GM13977 (cell line): ENCODE data around the gene VWA3B.

Source experiments
- DNase-seq: peaks from one replicate; pipeline ENCODE4 v3.0.0; 2012; ENCODE audit warnings: low spot score
- in situ Hi-C: fragments of 300-500 bp; cut with MboI; formaldehyde crosslinking; loops from one replicate; pipeline ENCODE4 v1.12.0; 2022; ENCODE audit warnings: low sequenced_read_pairs, low pct_unique_long_range_greater_than_20kb, mixed read lengths, inconsistent platforms; ENCODE audit not compliant: unreplicated experiment
- TF ChIP-seq, protein P1 (sequence below): IDR thresholded peaks from 2 replicates; pipeline ENCODE4 v1.5.1; 2012; ENCODE audit warnings: mild to moderate bottlenecking, control low read depth; ENCODE audit not compliant: insufficient read depth; ENCODE audit errors: extremely low read depth, missing control alignments

The VWA3B gene

DNA sequence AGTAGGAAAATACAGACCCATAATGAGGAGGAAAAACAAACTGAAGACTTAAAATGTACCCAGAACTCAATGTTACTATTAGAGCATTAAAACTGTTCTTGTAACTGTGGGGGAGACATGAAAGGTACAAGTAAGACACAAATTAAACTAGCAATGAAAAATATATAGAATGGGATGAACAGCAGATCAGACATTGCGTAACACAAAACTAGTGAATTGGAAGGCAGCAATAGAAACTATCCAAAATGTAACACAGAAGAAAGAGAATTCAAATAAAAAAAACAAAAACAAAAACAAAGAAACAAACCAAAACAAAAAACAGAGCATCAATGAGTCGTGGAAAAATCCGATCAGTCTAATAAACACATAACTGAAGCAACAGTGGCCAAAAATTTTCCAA, 132.2 kb downstream of the VWA3B start:
- TF ChIP-seq, protein P1, sequence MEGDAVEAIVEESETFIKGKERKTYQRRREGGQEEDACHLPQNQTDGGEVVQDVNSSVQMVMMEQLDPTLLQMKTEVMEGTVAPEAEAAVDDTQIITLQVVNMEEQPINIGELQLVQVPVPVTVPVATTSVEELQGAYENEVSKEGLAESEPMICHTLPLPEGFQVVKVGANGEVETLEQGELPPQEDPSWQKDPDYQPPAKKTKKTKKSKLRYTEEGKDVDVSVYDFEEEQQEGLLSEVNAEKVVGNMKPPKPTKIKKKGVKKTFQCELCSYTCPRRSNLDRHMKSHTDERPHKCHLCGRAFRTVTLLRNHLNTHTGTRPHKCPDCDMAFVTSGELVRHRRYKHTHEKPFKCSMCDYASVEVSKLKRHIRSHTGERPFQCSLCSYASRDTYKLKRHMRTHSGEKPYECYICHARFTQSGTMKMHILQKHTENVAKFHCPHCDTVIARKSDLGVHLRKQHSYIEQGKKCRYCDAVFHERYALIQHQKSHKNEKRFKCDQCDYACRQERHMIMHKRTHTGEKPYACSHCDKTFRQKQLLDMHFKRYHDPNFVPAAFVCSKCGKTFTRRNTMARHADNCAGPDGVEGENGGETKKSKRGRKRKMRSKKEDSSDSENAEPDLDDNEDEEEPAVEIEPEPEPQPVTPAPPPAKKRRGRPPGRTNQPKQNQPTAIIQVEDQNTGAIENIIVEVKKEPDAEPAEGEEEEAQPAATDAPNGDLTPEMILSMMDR: no peak
- in situ Hi-C loops: no loop called here
- DNase-seq: no peak

- in situ Hi-C loops: no loop called here
- TF ChIP-seq, protein P1: no peak
- DNase-seq: no peak
Observed at GRCh38 chr2:98233941-98234340, 147.0 kb downstream of the VWA3B start.

DNA sequence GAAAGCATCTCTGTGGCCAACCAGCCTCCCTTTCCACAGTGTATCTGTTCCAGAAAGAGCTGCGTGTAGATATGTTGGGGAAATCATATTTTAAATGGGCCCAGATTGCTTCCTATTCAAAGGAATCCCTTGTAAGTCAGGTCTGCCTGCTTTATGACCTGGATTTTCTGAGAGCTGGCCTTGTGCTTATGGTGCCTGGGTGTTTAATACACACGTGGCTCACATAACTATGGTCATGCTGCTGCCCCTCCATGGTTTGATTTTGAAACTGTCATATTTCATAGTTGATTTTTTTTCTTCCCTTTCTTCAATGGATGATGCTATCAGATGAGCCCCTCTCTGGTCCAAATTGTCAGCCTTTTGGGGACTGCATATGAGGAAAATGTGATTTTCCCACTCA, 147.8 kb downstream of the VWA3B start:
- TF ChIP-seq, protein P1: no peak
- in situ Hi-C loops: no loop called here
- no peak for DNase-seq

DNA sequence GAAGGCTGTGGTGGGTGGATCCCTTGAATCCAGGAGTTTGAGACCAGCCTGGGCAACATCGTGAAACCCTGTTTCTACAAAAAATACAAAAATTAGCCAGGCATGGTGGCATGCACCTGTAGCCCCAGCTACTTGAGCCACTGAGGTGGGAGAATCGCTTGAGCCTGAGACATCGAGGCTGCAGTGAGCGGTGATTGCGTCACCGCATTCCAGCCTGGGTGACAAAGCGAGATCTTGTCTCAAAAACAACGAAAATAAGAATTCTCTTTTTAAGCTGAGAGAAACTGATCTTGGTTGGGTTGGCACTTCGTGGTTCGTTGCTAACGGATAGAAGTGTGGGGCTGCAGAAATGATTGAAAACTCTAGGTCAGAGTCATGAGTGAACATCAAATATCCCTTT, 150.0 kb downstream of the VWA3B start:
- in situ Hi-C loops: no loop called here
- TF ChIP-seq, protein P1: no peak

DNA sequence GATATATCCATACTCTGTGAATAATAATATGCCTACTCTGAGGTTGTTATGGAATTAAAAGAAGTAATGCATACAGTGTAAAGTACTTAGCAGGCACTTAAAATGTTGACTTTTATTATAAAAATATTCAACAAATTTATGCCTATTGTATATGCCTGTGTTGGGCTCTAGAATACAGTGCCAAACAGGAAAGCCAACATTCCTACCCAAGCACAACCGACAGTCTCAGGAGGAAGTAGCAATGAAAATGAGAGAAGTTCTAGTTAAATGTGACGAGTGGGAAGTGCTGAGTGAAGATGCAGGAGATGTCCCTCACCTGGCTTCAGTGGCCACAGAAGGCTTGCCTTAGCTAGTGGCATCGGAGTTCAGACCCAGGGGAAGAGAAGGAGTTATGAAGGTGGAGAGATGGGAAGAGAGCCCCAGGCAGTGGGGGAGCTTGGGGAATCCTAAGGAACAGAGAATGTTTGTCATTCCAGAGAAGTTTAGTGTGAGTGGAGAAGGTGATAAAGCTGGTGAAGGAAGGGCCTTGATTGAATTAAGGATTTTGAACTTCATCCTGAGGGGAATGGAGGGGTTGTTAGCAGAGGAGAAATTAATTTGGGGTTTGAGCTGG, 153.9 kb downstream of the VWA3B start:
- DNase-seq: no peak
- TF ChIP-seq, protein P1: no peak
- in situ Hi-C loops: no loop called here

More for the DNA sequence above, 150.0 kb downstream of the VWA3B start:
- DNase-seq: no peak

DNA sequence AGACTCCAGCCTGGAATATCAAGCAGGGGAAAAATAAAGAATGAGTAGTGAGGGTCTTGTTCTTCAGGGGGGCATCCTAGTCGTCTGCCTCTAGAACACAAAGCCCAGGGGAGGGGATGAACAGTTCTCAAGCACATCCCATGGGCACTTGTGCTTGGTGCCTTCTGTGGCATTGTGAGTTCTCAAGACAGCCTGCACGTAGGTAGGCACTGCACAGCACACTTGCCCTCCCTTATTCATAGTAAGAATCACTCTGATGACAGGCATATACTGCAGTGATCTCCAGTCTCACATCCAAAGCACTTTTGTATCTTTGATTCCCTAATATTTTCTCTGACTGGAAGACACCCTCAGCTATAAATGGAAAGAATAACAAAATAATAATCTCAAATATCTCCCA, 154.6 kb downstream of the VWA3B start:
- TF ChIP-seq, protein P1: no peak
- in situ Hi-C loops: no loop called here
- DNase-seq: no peak
